ENCODE results near the gene NOL4L. TPM values are rescaled to one million over a fixed set of nuclear protein-coding genes. Genes with fewer than 3 reads are reported as not detected.
A peak's percentile ranks its signal among the peaks of the same experiment; 100 is the strongest.

Gene NOL4L
- total RNA-seq, 2 donors from 2014 or later: 39.6 to 50.7 TPM

DNA sequence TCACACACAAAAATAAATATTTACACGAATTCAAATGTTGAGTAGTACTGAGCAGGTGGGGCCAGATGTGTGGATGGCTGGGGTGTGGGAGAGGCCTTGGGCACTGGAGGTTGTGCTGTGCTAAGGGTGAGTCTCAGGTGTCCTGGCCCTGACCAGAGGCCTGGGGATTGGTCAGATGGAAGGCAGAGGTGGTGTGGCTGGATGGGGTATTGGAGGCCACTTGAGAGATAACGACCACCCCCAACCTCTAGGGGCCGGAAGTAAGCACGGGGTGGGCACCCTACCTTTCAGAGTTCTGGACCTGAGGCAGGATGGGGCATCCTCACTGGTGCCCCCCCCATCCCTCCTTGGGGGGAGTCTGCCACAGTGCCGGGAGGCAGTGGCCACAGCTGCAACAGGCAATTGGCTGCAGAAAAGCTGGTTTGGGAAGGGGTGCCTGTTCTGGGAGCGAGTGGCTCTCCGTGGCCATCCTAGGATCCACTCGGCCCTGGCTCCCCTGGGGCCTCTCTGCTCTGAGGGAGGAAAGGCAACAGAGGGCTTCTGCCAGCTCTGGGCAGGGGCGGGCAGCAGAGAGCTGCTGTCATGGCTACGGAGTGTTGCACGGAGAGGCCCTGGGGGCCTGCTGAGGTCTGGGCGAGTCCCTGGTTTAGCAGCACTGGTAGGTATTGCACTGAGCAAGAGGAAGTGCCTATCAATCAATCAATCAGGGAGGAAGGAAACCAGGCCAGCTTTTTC lies 139.4 kb downstream of the NOL4L start:
- no peaks in the 10 kb centered on the region for H3K4me1 ChIP-seq (ENCODE audit: control insufficient read depth, insufficient read depth, low read length)
- no peak overlapping the region for H3K4me3 Mint-ChIP-seq
- peak; percentile 48 for DNase-seq

GRCh38 chr20:32444474-32445220 lies 140.5 kb downstream of the NOL4L start:
- Histone ChIP-seq H3K4me1 (ENCODE audit: control insufficient read depth, insufficient read depth, low read length) (no peaks in the 10 kb centered on the region), H3K27me3 (ENCODE audit: control insufficient read depth, insufficient read depth, low read length, poor library complexity, severe bottlenecking) (no peaks in the 10 kb centered on the region), H3K27ac (ENCODE audit: low read depth, low read length) (peak overlapping the region; percentile 61), H3K9ac (ENCODE audit: extremely low read depth, low read length, poor library complexity, severe bottlenecking) (no peak overlapping the region), H3K36me3 (ENCODE audit: control insufficient read depth, insufficient read depth, low read length) (peaks cover 54% of the 10 kb centered on the region), H3K4me3 (ENCODE audit: low read length) (no peak overlapping the region), H3K9me3 (ENCODE audit: control insufficient read depth, low read length) (no peaks in the 10 kb centered on the region)
- DNase-seq: peak; percentile 35
- peaks cover 40% of the 10 kb centered on the region for H3K4me1 Mint-ChIP-seq
- TF ChIP-seq, protein P1, sequence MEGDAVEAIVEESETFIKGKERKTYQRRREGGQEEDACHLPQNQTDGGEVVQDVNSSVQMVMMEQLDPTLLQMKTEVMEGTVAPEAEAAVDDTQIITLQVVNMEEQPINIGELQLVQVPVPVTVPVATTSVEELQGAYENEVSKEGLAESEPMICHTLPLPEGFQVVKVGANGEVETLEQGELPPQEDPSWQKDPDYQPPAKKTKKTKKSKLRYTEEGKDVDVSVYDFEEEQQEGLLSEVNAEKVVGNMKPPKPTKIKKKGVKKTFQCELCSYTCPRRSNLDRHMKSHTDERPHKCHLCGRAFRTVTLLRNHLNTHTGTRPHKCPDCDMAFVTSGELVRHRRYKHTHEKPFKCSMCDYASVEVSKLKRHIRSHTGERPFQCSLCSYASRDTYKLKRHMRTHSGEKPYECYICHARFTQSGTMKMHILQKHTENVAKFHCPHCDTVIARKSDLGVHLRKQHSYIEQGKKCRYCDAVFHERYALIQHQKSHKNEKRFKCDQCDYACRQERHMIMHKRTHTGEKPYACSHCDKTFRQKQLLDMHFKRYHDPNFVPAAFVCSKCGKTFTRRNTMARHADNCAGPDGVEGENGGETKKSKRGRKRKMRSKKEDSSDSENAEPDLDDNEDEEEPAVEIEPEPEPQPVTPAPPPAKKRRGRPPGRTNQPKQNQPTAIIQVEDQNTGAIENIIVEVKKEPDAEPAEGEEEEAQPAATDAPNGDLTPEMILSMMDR (conservative IDR thresholded peaks at IDR 0.05): no peak
- peak overlapping the region; percentile 14 for H3K27ac Mint-ChIP-seq
- 84 to 98% methylated on average over 3 to 7 of the region's 7 CpGs for WGBS, 2 experiments (ENCODE audit: insufficient coverage in 1 of 2, insufficient read length in 1 of 2)
- no peak overlapping the region for H3K4me3 Mint-ChIP-seq
- peaks cover 42% of the 10 kb centered on the region for H3K36me3 Mint-ChIP-seq (ENCODE audit: low read depth)
- H3K27me3 Mint-ChIP-seq (ENCODE audit: insufficient read depth): no peaks in the 10 kb centered on the region
- no peaks in the 10 kb centered on the region for H3K9me3 Mint-ChIP-seq

More for the DNA sequence above, 139.4 kb downstream of the NOL4L start:
- H3K9ac ChIP-seq (ENCODE audit: extremely low read depth, low read length, poor library complexity, severe bottlenecking): no peak overlapping the region
- no peaks in the 10 kb centered on the region for H3K27me3 ChIP-seq (ENCODE audit: control insufficient read depth, insufficient read depth, low read length, poor library complexity, severe bottlenecking)
- H3K9me3 ChIP-seq (ENCODE audit: control insufficient read depth, low read length): no peaks in the 10 kb centered on the region
- Mint-ChIP-seq H3K27ac (peak overlapping the region; percentile 14), H3K4me1 (peaks cover 37% of the 10 kb centered on the region), H3K36me3 (ENCODE audit: low read depth) (peaks cover 49% of the 10 kb centered on the region), H3K9me3 (no peaks in the 10 kb centered on the region), H3K27me3 (ENCODE audit: insufficient read depth) (no peaks in the 10 kb centered on the region)
- WGBS, 2 experiments (ENCODE audit: insufficient coverage in 1 of 2, insufficient read length in 1 of 2): 83 to 92% methylated on average over 7 to 12 of the region's 12 CpGs
- H3K4me3 ChIP-seq (ENCODE audit: low read length): no peak overlapping the region
- peak overlapping the region; percentile 61 for H3K27ac ChIP-seq (ENCODE audit: low read depth, low read length)
- TF ChIP-seq, protein P1 (conservative IDR thresholded peaks at IDR 0.05): no peak
- H3K36me3 ChIP-seq (ENCODE audit: control insufficient read depth, insufficient read depth, low read length): peaks cover 54% of the 10 kb centered on the region

DNA sequence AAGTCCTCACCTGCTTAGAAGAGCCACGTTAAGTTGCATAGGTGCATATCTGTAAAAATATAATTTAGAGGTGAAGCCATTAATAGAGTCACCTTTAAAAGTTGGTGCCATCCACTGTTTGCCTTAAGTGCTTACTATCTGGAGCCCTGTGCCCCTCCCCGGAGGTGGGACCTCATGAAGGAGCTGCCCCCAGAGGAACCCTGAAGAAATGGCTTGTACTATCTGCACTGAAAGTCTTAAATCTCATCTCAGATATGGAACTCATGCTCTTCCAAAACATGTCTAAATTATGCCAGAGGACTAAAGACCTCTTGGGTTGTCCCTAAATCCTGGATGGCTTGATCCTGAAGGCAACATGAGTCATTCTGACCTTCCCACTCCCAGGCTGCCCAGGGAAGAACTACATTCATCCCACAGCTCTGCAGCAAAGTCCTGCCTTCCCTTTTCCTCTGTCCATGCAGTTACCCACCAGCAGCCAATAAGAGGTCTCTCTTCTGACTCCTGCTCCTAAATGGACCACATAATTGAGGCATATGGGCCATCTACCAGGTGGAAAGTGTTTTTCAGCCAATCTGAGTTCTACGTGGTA lies 141.7 kb downstream of the NOL4L start:
- no peaks in the 10 kb centered on the region for H3K9me3 Mint-ChIP-seq
- Histone ChIP-seq H3K27ac (ENCODE audit: low read depth, low read length) (peak overlapping the region; percentile 36), H3K36me3 (ENCODE audit: control insufficient read depth, insufficient read depth, low read length) (peaks cover 55% of the 10 kb centered on the region), H3K9ac (ENCODE audit: extremely low read depth, low read length, poor library complexity, severe bottlenecking) (no peak overlapping the region), H3K9me3 (ENCODE audit: control insufficient read depth, low read length) (no peaks in the 10 kb centered on the region), H3K4me1 (ENCODE audit: control insufficient read depth, insufficient read depth, low read length) (no peaks in the 10 kb centered on the region), H3K27me3 (ENCODE audit: control insufficient read depth, insufficient read depth, low read length, poor library complexity, severe bottlenecking) (no peaks in the 10 kb centered on the region), H3K4me3 (ENCODE audit: low read length) (no peak overlapping the region)
- WGBS, 2 experiments (ENCODE audit: insufficient coverage in 1 of 2, insufficient read length in 1 of 2): 95 to 100% methylated on average over 3 of the region's 3 CpGs
- no peak overlapping the region for H3K4me3 Mint-ChIP-seq
- H3K36me3 Mint-ChIP-seq (ENCODE audit: low read depth): peaks cover 46% of the 10 kb centered on the region
- H3K27ac Mint-ChIP-seq: peak overlapping the region; percentile 19
- peak; percentile 46 for DNase-seq
- H3K27me3 Mint-ChIP-seq (ENCODE audit: insufficient read depth): no peaks in the 10 kb centered on the region
- H3K4me1 Mint-ChIP-seq: peaks cover 40% of the 10 kb centered on the region
- TF ChIP-seq, protein P1 (conservative IDR thresholded peaks at IDR 0.05): peak; percentile 44

Data from endodermal cell (in vitro differentiated cells).